Keratinocyte (primary cell): Measurements from ENCODE around the gene POFUT2. TPM values are rescaled to one million over a fixed set of nuclear protein-coding genes. Genes with fewer than 3 reads are reported as not detected.

Source experiments
- DNase-seq: peaks from one replicate; pipeline ENCODE4 v3.0.0-alpha.2; 2011; ENCODE audit warnings: low read depth, missing footprints, low spot score
- FAIRE-seq: peaks from 2 replicates; lab custom pipeline; 2011; peaks lifted over from hg19 to GRCh38; lab: Jason Lieb, UNC
- H2AFZ ChIP-seq: 2 replicates; pipeline ENCODE4 v1.6.0; 2012; ENCODE audit warnings: low read length, control low read depth, inconsistent platforms; ENCODE audit not compliant: control insufficient read depth
- H3K27ac ChIP-seq: 2 replicates; pipeline ENCODE4 v1.5.1; 2011; ENCODE audit warnings: low read length; ENCODE audit not compliant: control insufficient read depth, insufficient read depth
- H3K27me3 ChIP-seq: 3 replicates; pipeline ENCODE4 v1.6.0; 2011; ENCODE audit warnings: low read length; ENCODE audit not compliant: control insufficient read depth, insufficient read depth; ENCODE audit errors: extremely low read depth
- H3K36me3 ChIP-seq, 2 experiments: 2 replicates in 1 of 2; 3 replicates in 1 of 2; pipeline ENCODE4 v1.5.1; 2011; ENCODE audit warnings: low read length in 2 of 2, mild to moderate bottlenecking in 1 of 2; ENCODE audit not compliant: control insufficient read depth in 2 of 2, insufficient read depth in 2 of 2; ENCODE audit errors: extremely low read depth in 1 of 2
- H3K4me1 ChIP-seq: 3 replicates; pipeline ENCODE4 v1.5.1; 2011; ENCODE audit warnings: low read length; ENCODE audit not compliant: control insufficient read depth, insufficient read depth; ENCODE audit errors: extremely low read depth
- H3K4me2 ChIP-seq: 3 replicates; pipeline ENCODE4 v1.6.0; 2011; ENCODE audit warnings: low read depth, low read length; ENCODE audit not compliant: control insufficient read depth, insufficient read depth; ENCODE audit errors: extremely low read depth
- H3K4me3 ChIP-seq, 3 experiments: fragments of 200-600 bp in 1 of 3; sonication (generic) in 1 of 3; 2 replicates in 2 of 3; 3 replicates in 1 of 3; pipeline ENCODE4 v1.5.1; 2011 to 2016; ENCODE audit warnings: low read length in 3 of 3, mild to moderate bottlenecking in 3 of 3, control low read depth in 2 of 3, inconsistent platforms in 1 of 3, low read depth in 1 of 3, mixed read lengths in 1 of 3, mixed run types in 1 of 3, moderate library complexity in 1 of 3; ENCODE audit not compliant: control insufficient read depth in 2 of 3, insufficient read depth in 2 of 3; ENCODE audit errors: extremely low read depth in 1 of 3
- H3K79me2 ChIP-seq: 2 replicates; pipeline ENCODE4 v1.6.0; 2012; ENCODE audit warnings: low read length; ENCODE audit not compliant: control insufficient read depth, insufficient read depth
- H3K9ac ChIP-seq: 3 replicates; pipeline ENCODE4 v1.6.0; 2011; ENCODE audit warnings: low read length; ENCODE audit not compliant: control insufficient read depth, insufficient read depth; ENCODE audit errors: extremely low read depth
- H3K9me1 ChIP-seq: 3 replicates; pipeline ENCODE4 v1.6.0; 2011; ENCODE audit warnings: low read length; ENCODE audit not compliant: control insufficient read depth, insufficient read depth; ENCODE audit errors: extremely low read depth
- H3K9me3 ChIP-seq: 2 replicates; pipeline ENCODE4 v1.5.1; 2012; ENCODE audit warnings: low read depth, low read length; ENCODE audit not compliant: control insufficient read depth
- H4K20me1 ChIP-seq: 3 replicates; pipeline ENCODE4 v1.6.0; 2011; ENCODE audit warnings: low read length; ENCODE audit not compliant: control insufficient read depth, insufficient read depth; ENCODE audit errors: extremely low read depth
- CTCF ChIP-seq, 3 experiments: IDR thresholded peaks in 1 of 3; conservative IDR thresholded peaks in 1 of 3; optimal IDR thresholded peaks in 1 of 3; 2 replicates in 2 of 3; 3 replicates in 1 of 3; pipeline versions ENCODE3 to v1.5.1; 2011; ENCODE audit warnings: low read length in 3 of 3, mild to moderate bottlenecking in 3 of 3, moderate library complexity in 2 of 3, control low read depth in 1 of 3, inconsistent platforms in 1 of 3; ENCODE audit not compliant: insufficient read depth in 2 of 3; ENCODE audit errors: extremely low read depth in 1 of 3
- EZH2 ChIP-seq: IDR thresholded peaks from one replicate; pipeline ENCODE4 v1.6.1; 2012; ENCODE audit warnings: inconsistent platforms, mild to moderate bottlenecking, low read length, moderate library complexity
- dilution Hi-C: fragments of 300-500 bp; cut with MboI; formaldehyde crosslinking; loops from one replicate; pipeline ENCODE4 v1.7.0; 2020; ENCODE audit warnings: low sequenced_read_pairs; ENCODE audit not compliant: extremely low pct_ligation_motif_present
- polyA plus RNA-seq, 5 experiments: library from polyadenylated mRNA; depleted of rRNA in 3 of 5; stranded (reverse) in 3 of 5; stranded (forward) in 1 of 5; unstranded in 1 of 5; fragments of >200 nt; gene quantifications; 1 replicate in 1 of 5; 2 replicates in 3 of 5; 3 replicates in 1 of 5; pipeline versions ENCODE4 v1.2.1 to v1.2.3, GENCODE V29; 2011 to 2012; ENCODE audit warnings: missing spikeins in 2 of 5, low read depth in 1 of 5, low replicate concordance in 1 of 5

Gene POFUT2
- polyA plus RNA-seq, 1 donor (not counting 4 experiments of a cell fraction or from before 2014, with no cell fraction given), result 8.8 TPM

GRCh38 chr21:45336535-45336810 is 48.8 kb upstream of the POFUT2 start:
- H3K9ac ChIP-seq, result no peak overlapping the region
- H3K4me2 ChIP-seq, result no peak overlapping the region
- no peak overlapping the region for H3K4me3 ChIP-seq
- H3K9me1 ChIP-seq, result no peaks in the 10 kb centered on the region
- no peak overlapping the region for H2AFZ ChIP-seq
- no peak for DNase-seq
- H3K27me3 ChIP-seq, result peaks cover 5% of the 10 kb centered on the region
- no peaks in the 10 kb centered on the region for H3K9me3 ChIP-seq
- dilution Hi-C loops, result no loop called here
- no peak overlapping the region for H3K27ac ChIP-seq
- no peak for FAIRE-seq
- TF ChIP-seq CTCF (optimal IDR thresholded peaks at IDR 0.05 in 1 of 3, IDR thresholded peaks at IDR 0.05 in 1 of 3, conservative IDR thresholded peaks at IDR 0.05 in 1 of 3; ENCODE audit: extremely low read depth in 1 of 3, insufficient read depth in 2 of 3, low read length in 3 of 3) (no peak), EZH2 (no peak)
- no peaks in the 10 kb centered on the region for H3K79me2 ChIP-seq
- no peaks in the 10 kb centered on the region for H4K20me1 ChIP-seq
- no peaks in the 10 kb centered on the region for H3K36me3 ChIP-seq
- H3K4me1 ChIP-seq, result peaks cover 28% of the 10 kb centered on the region

- no peaks in the 10 kb centered on the region for H3K9me1 ChIP-seq
- H3K27me3 ChIP-seq, result peaks cover 5% of the 10 kb centered on the region
- dilution Hi-C loops, result no loop called here
- H3K27ac ChIP-seq, result no peak overlapping the region
- FAIRE-seq (no peak), DNase-seq (no peak)
- H3K4me2 ChIP-seq, result no peak overlapping the region
- H3K9ac ChIP-seq, result no peak overlapping the region
- H4K20me1 ChIP-seq, result no peaks in the 10 kb centered on the region
- peaks cover 23% of the 10 kb centered on the region for H3K4me1 ChIP-seq
- no peaks in the 10 kb centered on the region for H3K9me3 ChIP-seq
- TF ChIP-seq CTCF (optimal IDR thresholded peaks at IDR 0.05 in 1 of 3, IDR thresholded peaks at IDR 0.05 in 1 of 3, conservative IDR thresholded peaks at IDR 0.05 in 1 of 3; ENCODE audit: extremely low read depth in 1 of 3, insufficient read depth in 2 of 3, low read length in 3 of 3), result no peak
- TF ChIP-seq EZH2, result no peak
- H3K79me2 ChIP-seq, result no peaks in the 10 kb centered on the region
- H3K36me3 ChIP-seq, result no peaks in the 10 kb centered on the region
- no peak overlapping the region for H2AFZ ChIP-seq
- H3K4me3 ChIP-seq, result no peak overlapping the region
Measured at GRCh38 chr21:45335761-45336534, 48.3 kb upstream of the POFUT2 start.
